ENCODE data around the gene MRNIP.

DNA sequence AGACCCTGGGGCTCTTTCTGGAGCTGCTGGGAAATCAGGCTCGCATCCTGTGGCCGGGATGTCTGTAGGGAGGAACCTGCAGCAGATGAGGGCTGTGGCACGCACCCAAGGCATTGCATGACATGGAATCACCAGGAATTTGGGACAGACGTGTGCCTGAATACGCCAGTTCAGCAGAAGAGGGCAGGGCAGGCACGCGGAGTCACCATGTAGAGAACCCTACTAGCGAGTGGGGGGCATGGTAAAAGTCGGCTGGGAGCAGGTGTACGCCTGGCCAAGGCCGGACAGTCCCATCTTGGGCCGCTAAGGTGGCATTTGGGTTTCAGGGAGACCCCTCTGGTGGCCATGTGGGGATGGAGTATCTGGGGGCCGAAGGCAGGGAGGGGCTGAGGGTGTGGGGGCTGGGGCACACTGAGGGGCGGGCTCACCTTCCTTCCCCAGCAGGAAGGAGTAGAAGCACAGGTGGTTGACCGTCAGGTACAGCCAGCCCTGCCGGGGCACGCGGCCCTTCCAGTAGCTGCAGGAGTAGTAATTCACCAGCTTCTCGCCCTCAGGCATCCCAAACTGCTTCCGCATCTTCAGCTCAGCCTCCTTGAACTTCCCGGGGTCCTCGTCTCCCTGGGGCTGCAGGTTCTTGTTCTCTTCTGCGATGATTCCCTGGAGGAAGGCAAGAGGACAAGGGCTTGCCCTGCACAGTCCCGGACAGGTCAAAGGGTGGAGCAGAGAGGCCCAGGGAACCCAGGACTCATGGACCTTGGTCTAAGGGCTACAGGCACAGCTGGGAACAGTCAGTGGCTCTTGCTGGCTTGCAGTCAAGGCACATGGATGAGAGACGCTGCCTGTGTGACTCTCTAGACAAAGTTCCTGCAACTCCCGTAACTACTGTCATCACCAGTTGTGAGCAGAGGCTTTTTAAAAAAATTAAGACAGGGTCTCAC lies 35.6 kb upstream of the MRNIP start:
- no peak for TF ChIP-seq CTCF (IDR thresholded peaks at IDR 0.05)
- no peak for TF ChIP-seq POLR2A (IDR thresholded peaks at IDR 0.05)

All from lower leg skin (tissue), 3 donors.